Activated CD8-positive, alpha-beta T cell treated with anti-CD3 and anti-CD28 coated beads, Interleukin-2, amount 10 ng/mL, durations not matched to agents 7 days and 5 days (primary cell): ENCODE measurements around the gene PTPN3. TPM values are rescaled to one million over a fixed set of nuclear protein-coding genes. Genes with fewer than 3 reads are reported as not detected.
"Not testable (repeated sequence)": the region's sequence is repeated elsewhere in the genome, so short reads cannot be mapped to it uniquely, and the experiment has no call there.

Source experiments
- ATAC-seq: fragments of 150-1000 bp; cut with Tn5 transposase; one replicate; pipeline ENCODE4 v1.10.0; 2021; ENCODE audit warnings: moderate library complexity
- CTCF ChIA-PET: fragments of 350-600 bp; sonication (Branson Sonifier 250); formaldehyde crosslinking; loops from one replicate; lab custom pipeline; 2021; ENCODE audit warnings: antibody characterized with exemption; lab: Charles Lee
- POLR2A ChIA-PET: fragments of 350-600 bp; sonication (Branson Sonifier 250); formaldehyde crosslinking; loops from one replicate; lab custom pipeline; 2021; ENCODE audit warnings: antibody characterized with exemption; lab: Charles Lee
- DNase-seq: peaks from one replicate; pipeline ENCODE4 v3.0.0-alpha.2; 2020
- H3K27ac Mint-ChIP-seq: one replicate; pipeline ENCODE4 v1.8.0; 2021; ENCODE audit warnings: mild to moderate bottlenecking, mixed read lengths
- H3K27me3 Mint-ChIP-seq: one replicate; pipeline ENCODE4 v1.8.0; 2021; ENCODE audit warnings: low read depth, mixed read lengths
- H3K36me3 Mint-ChIP-seq: one replicate; pipeline ENCODE4 v1.8.0; 2021; ENCODE audit warnings: low read depth, mixed read lengths
- H3K4me1 Mint-ChIP-seq: one replicate; pipeline ENCODE4 v1.8.0; 2021; ENCODE audit warnings: low read depth, mixed read lengths
- H3K4me3 Mint-ChIP-seq: one replicate; pipeline ENCODE4 v1.8.0; 2021; ENCODE audit warnings: mild to moderate bottlenecking, mixed read lengths
- H3K9me3 Mint-ChIP-seq: one replicate; pipeline ENCODE4 v1.8.0; 2022; ENCODE audit warnings: mixed read lengths; ENCODE audit not compliant: insufficient read depth
- microRNA-seq: library from miRNA; unstranded; fragments of <30 nt; microRNA quantifications from one replicate; pipeline ENCODE4 v1.2.0, GENCODE V29; 2022
- total RNA-seq, 2 experiments: library from RNA; stranded (reverse); gene quantifications; one replicate each; pipeline ENCODE4 v1.2.3, GENCODE V29; 2021

Gene PTPN3
- total RNA-seq, 2 experiments from 2014 or later, result 0.03 TPM; not detected in 1

DNA sequence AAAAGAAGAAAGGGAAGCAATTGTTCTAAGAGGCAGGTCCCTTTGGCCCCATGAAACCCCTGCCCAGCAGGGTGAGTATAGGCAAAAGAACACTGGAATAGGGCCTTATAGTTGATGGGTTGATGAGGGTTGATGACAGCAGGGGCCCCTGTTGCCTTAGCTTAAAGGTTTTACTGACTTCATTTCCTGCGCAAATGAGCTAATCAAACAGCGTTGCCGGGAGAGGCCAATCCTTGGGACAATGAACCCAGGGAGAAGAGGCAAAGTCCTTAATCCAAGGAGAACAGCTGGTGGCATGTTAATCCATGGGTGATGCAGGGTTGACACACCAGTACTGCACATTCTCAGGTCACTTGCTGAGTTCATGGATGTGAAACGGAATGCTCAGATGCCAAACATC is 155.2 kb downstream of the PTPN3 start:
- H3K4me1 Mint-ChIP-seq, result no peaks in the 10 kb centered on the region
- no peaks in the 10 kb centered on the region for H3K9me3 Mint-ChIP-seq
- H3K36me3 Mint-ChIP-seq, result no peaks in the 10 kb centered on the region
- H3K4me3 Mint-ChIP-seq, result no peak overlapping the region
- ChIA-PET CTCF (no interaction called here), POLR2A (no interaction called here)
- ATAC-seq, result no peak
- H3K27ac Mint-ChIP-seq, result no peak overlapping the region
- no peak for DNase-seq
- H3K27me3 Mint-ChIP-seq, result no peaks in the 10 kb centered on the region

DNA sequence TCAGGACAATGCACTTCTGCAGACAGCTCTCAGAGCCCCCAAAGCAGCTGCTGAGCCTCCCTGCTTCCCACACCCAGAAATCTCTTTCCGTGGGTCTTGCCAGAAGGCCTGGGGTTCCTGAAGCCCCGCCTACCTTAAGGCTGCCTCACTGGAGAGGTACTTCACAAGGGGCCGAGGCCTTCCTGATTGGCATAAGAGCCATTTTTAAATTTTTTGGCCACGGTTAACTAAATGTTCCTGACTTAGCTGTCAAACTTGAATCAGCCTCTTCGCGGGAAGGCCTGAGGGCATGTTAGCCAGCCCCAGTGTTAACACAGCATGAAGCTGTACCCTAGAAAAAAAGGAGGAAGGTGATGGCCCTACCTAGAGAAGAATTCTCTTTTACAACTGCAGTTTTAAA is 156.5 kb downstream of the PTPN3 start:
- ChIA-PET POLR2A (no interaction called here), CTCF (no interaction called here)
- H3K9me3 Mint-ChIP-seq, result no peaks in the 10 kb centered on the region
- ATAC-seq (no peak), DNase-seq (no peak)
- peaks cover 3% of the 10 kb centered on the region for H3K27me3 Mint-ChIP-seq
- H3K36me3 Mint-ChIP-seq, result no peaks in the 10 kb centered on the region
- H3K4me1 Mint-ChIP-seq, result no peaks in the 10 kb centered on the region
- no peak overlapping the region for H3K27ac Mint-ChIP-seq
- no peak overlapping the region for H3K4me3 Mint-ChIP-seq

DNA sequence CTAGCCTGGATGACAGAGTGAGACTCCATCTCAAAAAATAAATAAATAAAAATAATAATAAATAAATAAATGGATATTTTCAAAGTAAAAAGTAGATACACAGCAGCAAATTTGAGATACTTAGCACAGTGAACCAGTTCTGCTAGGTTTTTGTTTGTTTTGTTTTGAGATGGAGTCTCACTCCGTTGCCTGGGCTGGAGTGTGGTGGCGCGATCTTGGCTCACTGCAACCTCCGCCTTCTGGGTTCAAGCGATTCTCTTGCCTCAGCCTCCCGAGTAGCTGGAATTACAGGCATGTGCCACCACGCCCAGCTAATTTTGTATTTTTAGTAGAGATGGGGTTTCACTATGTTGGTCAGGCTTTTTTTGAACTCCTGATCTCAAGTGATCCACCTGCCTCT is 157.1 kb downstream of the PTPN3 start:
- H3K27me3 Mint-ChIP-seq, H3K27ac Mint-ChIP-seq, H3K36me3 Mint-ChIP-seq, POLR2A ChIA-PET, H3K9me3 Mint-ChIP-seq, H3K4me1 Mint-ChIP-seq, DNase-seq, ATAC-seq, H3K4me3 Mint-ChIP-seq, CTCF ChIA-PET: not testable (repeated sequence)

DNA sequence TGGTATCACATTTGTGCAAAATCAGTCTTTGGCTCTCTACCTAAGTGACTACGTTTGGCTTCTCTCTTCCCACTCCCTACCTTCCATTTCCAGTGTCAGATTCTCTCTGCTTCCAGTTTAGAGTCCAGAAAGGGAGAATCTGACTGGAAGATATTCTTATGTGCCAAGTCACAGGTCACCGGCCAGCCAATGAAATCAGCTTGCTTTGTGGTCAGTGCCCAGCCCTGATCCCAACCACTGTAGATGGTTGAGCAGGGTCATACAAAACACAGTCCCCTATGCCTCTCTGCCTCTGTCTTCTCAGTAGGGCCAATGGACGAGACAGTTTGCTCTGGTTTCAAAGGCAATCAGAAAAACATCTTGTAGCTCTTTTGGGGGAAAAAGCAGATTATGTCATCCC is 161.7 kb downstream of the PTPN3 start:
- Mint-ChIP-seq H3K27ac (no peak overlapping the region), H3K4me1 (no peaks in the 10 kb centered on the region), H3K9me3 (no peaks in the 10 kb centered on the region), H3K36me3 (no peaks in the 10 kb centered on the region), H3K4me3 (no peak overlapping the region), H3K27me3 (peaks cover 5% of the 10 kb centered on the region)
- no peak for DNase-seq
- no peak for ATAC-seq
- POLR2A ChIA-PET, result no interaction called here
- CTCF ChIA-PET, result no interaction called here

DNA sequence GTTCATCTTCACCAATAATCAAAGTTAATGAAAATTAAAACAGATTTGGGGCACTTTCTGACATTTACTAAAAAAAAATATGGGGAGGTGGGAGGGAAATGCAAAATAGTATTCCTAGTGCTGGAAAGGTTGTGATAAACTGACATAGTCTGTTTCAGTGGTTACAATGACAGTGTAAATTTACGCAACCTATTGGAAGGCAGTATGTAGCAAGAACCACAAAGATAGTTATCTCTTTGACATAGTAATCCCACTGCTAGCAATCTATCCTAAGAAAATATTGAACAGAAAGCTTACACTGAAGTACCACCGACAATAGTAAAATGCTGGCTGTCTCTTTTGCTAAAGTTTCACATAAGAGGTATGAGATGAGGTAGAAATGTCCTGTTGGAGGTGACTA is 162.2 kb downstream of the PTPN3 start:
- ATAC-seq (no peak), DNase-seq (no peak)
- POLR2A ChIA-PET, result no interaction called here
- H3K27me3 Mint-ChIP-seq, result peaks cover 5% of the 10 kb centered on the region
- no peak overlapping the region for H3K27ac Mint-ChIP-seq
- CTCF ChIA-PET, result no interaction called here
- no peaks in the 10 kb centered on the region for H3K9me3 Mint-ChIP-seq
- H3K4me3 Mint-ChIP-seq, result no peak overlapping the region
- no peaks in the 10 kb centered on the region for H3K4me1 Mint-ChIP-seq
- H3K36me3 Mint-ChIP-seq, result no peaks in the 10 kb centered on the region

DNA sequence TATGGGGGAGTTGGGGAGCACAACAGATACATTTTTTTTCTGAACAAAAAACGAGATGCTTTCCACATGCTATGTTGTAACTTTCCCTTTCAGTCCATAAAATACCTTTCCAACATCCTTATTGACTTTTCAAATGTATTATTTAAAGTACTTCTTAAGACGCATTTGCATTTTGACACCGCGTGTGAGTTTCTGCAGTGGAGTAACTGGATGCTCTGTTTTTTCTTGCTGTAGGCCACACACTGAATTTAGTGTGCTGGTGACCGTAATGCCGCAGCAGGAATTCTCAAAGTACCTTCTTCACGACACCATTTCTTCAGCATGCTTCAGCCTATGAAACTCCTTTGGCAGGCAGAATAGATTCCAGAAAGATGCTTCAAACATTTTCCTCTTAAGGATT is 163.0 kb downstream of the PTPN3 start:
- ChIA-PET POLR2A (no interaction called here), CTCF (no interaction called here)
- peaks cover 5% of the 10 kb centered on the region for H3K27me3 Mint-ChIP-seq
- H3K36me3 Mint-ChIP-seq, result no peaks in the 10 kb centered on the region
- no peak overlapping the region for H3K27ac Mint-ChIP-seq
- ATAC-seq (no peak), DNase-seq (no peak)
- H3K9me3 Mint-ChIP-seq, result no peaks in the 10 kb centered on the region
- no peak overlapping the region for H3K4me3 Mint-ChIP-seq
- no peaks in the 10 kb centered on the region for H3K4me1 Mint-ChIP-seq

DNA sequence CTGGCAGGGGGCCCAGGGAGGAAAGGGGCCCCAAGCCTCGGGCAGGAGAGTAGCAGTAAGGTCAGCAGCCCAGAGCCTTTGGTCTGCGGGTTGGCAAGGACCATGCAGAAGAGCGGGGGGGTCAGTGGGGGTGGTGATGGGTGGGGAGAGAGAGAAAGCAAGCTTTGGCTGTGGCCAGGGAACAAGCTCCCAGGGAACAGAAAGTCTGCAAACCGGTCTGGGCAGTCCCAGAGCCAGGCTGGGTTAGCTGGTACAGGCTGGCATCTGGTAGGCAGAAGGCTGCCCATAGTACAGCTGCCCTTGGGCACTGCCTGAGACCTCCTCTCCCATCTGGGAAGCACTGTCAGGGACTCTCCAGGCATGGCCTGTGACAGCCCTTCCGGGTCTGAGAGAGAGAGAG is 166.8 kb downstream of the PTPN3 start:
- ATAC-seq, result no peak
- ChIA-PET CTCF (interaction anchor here (0.7 kb wide), 1 partner anchor 364 kb away, joined by 3 read pairs; no protein-coding TSS in a partner anchor), POLR2A (no interaction called here)
- Mint-ChIP-seq H3K4me1 (no peaks in the 10 kb centered on the region), H3K27me3 (peaks cover 12% of the 10 kb centered on the region), H3K9me3 (no peaks in the 10 kb centered on the region), H3K36me3 (no peaks in the 10 kb centered on the region), H3K4me3 (no peak overlapping the region), H3K27ac (no peak overlapping the region)
- DNase-seq, result no peak

DNA sequence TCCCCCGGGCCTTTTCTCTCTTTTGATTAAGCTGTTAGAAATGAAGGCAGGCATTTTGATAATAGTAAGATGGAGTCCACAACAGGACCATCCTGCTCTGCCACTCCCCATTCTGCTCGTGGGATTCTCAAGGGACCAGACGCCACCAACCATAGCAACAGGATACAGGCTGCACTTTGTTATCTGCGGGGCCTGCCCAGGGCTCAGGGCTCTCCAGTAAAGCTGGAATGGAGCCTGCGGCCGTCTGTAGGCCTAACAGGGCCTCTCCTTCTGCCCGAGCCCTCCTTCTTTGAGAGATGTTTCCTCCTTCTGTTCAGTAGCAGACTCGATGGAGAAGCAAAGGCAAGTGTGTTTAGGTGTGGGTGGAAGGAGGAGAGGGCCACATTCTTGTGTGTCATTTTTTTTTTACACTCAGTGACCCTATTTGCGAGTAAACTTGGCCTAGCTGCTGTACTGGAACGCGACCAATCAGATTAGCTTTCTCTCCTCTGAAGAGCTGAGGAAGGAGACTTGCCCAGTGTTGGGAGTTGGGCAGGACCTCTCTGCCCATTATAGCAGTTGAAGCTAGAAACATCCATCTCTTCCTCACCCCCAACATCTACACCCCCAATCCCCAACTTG is 168.4 kb downstream of the PTPN3 start:
- no peak for DNase-seq
- H3K27ac Mint-ChIP-seq, result no peak overlapping the region
- ChIA-PET CTCF (no interaction called here), POLR2A (no interaction called here)
- peaks cover 17% of the 10 kb centered on the region for H3K27me3 Mint-ChIP-seq
- no peak for ATAC-seq
- H3K4me3 Mint-ChIP-seq, result no peak overlapping the region
- no peaks in the 10 kb centered on the region for H3K9me3 Mint-ChIP-seq
- no peaks in the 10 kb centered on the region for H3K4me1 Mint-ChIP-seq
- no peaks in the 10 kb centered on the region for H3K36me3 Mint-ChIP-seq

DNA sequence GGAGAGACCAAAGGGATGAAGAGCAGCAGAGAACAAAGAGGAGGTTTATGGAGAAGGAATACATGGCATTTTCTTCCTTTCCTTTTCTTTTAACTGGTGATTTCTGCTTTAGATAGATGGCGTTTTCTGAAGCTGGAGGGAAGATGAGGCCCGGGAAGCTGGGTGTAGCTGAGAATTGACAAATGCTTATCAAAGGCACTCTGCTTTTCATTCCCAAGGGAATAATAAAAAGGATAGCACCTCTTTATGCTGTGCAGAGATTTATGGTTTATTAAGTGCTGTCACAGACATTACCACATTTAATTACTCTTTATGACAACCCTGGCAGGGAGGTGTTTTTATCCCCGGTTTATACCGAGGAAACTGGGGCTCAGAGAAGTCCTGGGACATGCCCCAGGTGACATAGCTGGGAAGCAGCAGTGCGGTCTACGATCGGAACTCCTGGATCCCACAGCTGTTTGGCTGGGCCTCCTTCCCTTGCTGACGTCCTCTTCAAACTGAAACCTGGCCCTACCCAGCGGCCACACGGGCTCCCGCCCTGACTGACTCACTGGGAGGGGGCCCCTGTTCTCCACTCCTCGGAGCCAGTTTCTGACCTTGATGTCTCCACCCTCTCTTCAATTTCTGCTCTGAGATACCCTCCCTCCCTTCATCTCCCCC is 169.0 kb downstream of the PTPN3 start:
- Mint-ChIP-seq H3K27me3 (peaks cover 17% of the 10 kb centered on the region), H3K27ac (no peak overlapping the region), H3K9me3 (no peaks in the 10 kb centered on the region), H3K36me3 (no peaks in the 10 kb centered on the region), H3K4me1 (no peaks in the 10 kb centered on the region), H3K4me3 (no peak overlapping the region)
- POLR2A ChIA-PET, result no interaction called here
- CTCF ChIA-PET, result no interaction called here
- DNase-seq, result no peak
- no peak for ATAC-seq

Small RNA genes within 50 kb of the gene (microRNA-seq; reads per million reads assigned to microRNA genes)
- gene MIR3927, result not detected

Other genes with a start within 250 kb of the PTPN3 start
- not detected for gene EPB41L4B, start 177.2 kb downstream of the PTPN3 start, total RNA-seq